PC-9 (cell line): ENCODE measurements around the gene KRT36.

Experiments used
- CTCF ChIP-seq: fragments of 200-600 bp; sonication (generic); conservative IDR thresholded peaks from 2 replicates; pipeline ENCODE4 v1.6.1; 2017; ENCODE audit warnings: mixed run types, antibody characterized with exemption, mild to moderate bottlenecking, moderate library complexity
- EZH2 ChIP-seq: fragments of 200-600 bp; sonication (generic); IDR thresholded peaks from 2 replicates; pipeline ENCODE4 v1.8.0; 2017; ENCODE audit warnings: antibody characterized with exemption, low read depth

GRCh38 chr17:41499714-41500113 lies 10.0 kb upstream of the KRT36 start:
- no peak for TF ChIP-seq CTCF
- no peak for TF ChIP-seq EZH2
